HUES48 (cell line): ENCODE results near the gene KLK15.

Experiments
- H3K27ac ChIP-seq: one replicate; pipeline ENCODE4 v1.7.0; 2013; ENCODE audit warnings: low read depth, low read length, inconsistent platforms
- H3K27me3 ChIP-seq: 2 replicates; pipeline ENCODE4 v1.6.1; 2013; ENCODE audit warnings: mild to moderate bottlenecking, low read length; ENCODE audit not compliant: control insufficient read depth, insufficient read depth
- H3K36me3 ChIP-seq: 2 replicates; pipeline ENCODE4 v1.6.1; 2013; ENCODE audit warnings: low read length; ENCODE audit not compliant: control insufficient read depth, insufficient read depth
- H3K4me1 ChIP-seq: 2 replicates; pipeline ENCODE4 v1.6.1; 2013; ENCODE audit warnings: mild to moderate bottlenecking, low read length; ENCODE audit not compliant: control insufficient read depth, insufficient read depth
- H3K4me3 ChIP-seq: 2 replicates; pipeline ENCODE4 v1.5.1; 2013; ENCODE audit warnings: mild to moderate bottlenecking, low read depth, low read length
- H3K9ac ChIP-seq: 2 replicates; pipeline ENCODE4 v1.6.1; 2013; ENCODE audit warnings: mild to moderate bottlenecking, low read depth, low read length, moderate library complexity
- H3K9me3 ChIP-seq: 2 replicates; pipeline ENCODE4 v1.6.1; 2013; ENCODE audit warnings: low read length; ENCODE audit not compliant: control insufficient read depth, insufficient read depth

The KLK15 gene

GRCh38 chr19:50803633-50804419, 29.5 kb downstream of the KLK15 start:
- peak overlapping the region; percentile 100 for H3K4me3 ChIP-seq
- peaks cover 3% of the 10 kb centered on the region; the same call in 1 of the 2 replicates for H3K4me1 ChIP-seq

GRCh38 chr19:50801107-50801506, 32.3 kb downstream of the KLK15 start:
- Histone ChIP-seq H3K27ac (no peak overlapping the region), H3K27me3 (no peaks in the 10 kb centered on the region), H3K36me3 (peaks cover 53% of the 10 kb centered on the region), H3K4me3 (no peak overlapping the region), H3K4me1 (peaks cover 3% of the 10 kb centered on the region; the same call in 1 of the 2 replicates), H3K9me3 (no peaks in the 10 kb centered on the region), H3K9ac (no peak overlapping the region)

More at GRCh38 chr19:50803633-50804419, 29.5 kb downstream of the KLK15 start:
- Histone ChIP-seq H3K9ac (peak overlapping the region; percentile 100), H3K36me3 (peaks cover 35% of the 10 kb centered on the region), H3K27ac (peak overlapping the region; percentile 100), H3K27me3 (no peaks in the 10 kb centered on the region; the same call in 1 of the 2 replicates), H3K9me3 (no peaks in the 10 kb centered on the region)

- no peak overlapping the region for H3K27ac ChIP-seq
- H3K9ac ChIP-seq, result no peak overlapping the region
- peaks cover 6% of the 10 kb centered on the region for H3K4me1 ChIP-seq
- peaks cover 53% of the 10 kb centered on the region for H3K36me3 ChIP-seq
- H3K27me3 ChIP-seq, result no peaks in the 10 kb centered on the region
- H3K9me3 ChIP-seq, result no peaks in the 10 kb centered on the region
- H3K4me3 ChIP-seq, result no peak overlapping the region
Measured at GRCh38 chr19:50799547-50799851, 33.9 kb downstream of the KLK15 start.

- H3K4me1 ChIP-seq, result peaks cover 12% of the 10 kb centered on the region
- no peaks in the 10 kb centered on the region for H3K9me3 ChIP-seq
- H3K36me3 ChIP-seq, result peaks cover 53% of the 10 kb centered on the region
- no peak overlapping the region for H3K27ac ChIP-seq
- H3K27me3 ChIP-seq, result no peaks in the 10 kb centered on the region
- no peak overlapping the region for H3K4me3 ChIP-seq
- no peak overlapping the region for H3K9ac ChIP-seq
Measured at GRCh38 chr19:50798659-50799546, 34.5 kb downstream of the KLK15 start.

- Histone ChIP-seq H3K27ac (no peak overlapping the region), H3K9me3 (no peaks in the 10 kb centered on the region), H3K9ac (no peak overlapping the region), H3K27me3 (no peaks in the 10 kb centered on the region), H3K4me3 (no peak overlapping the region), H3K36me3 (peaks cover 53% of the 10 kb centered on the region), H3K4me1 (peaks cover 12% of the 10 kb centered on the region)
Measured at GRCh38 chr19:50797781-50798658, 35.4 kb downstream of the KLK15 start.

GRCh38 chr19:50797429-50797780, 36.0 kb downstream of the KLK15 start:
- Histone ChIP-seq H3K27me3 (no peaks in the 10 kb centered on the region), H3K36me3 (peaks cover 49% of the 10 kb centered on the region), H3K9me3 (no peaks in the 10 kb centered on the region), H3K4me1 (peaks cover 8% of the 10 kb centered on the region; the same call in 1 of the 2 replicates), H3K9ac (no peak overlapping the region), H3K4me3 (no peak overlapping the region), H3K27ac (no peak overlapping the region)

- peaks cover 43% of the 10 kb centered on the region for H3K36me3 ChIP-seq
Measured at GRCh38 chr19:50796634-50797428, 36.5 kb downstream of the KLK15 start.

GRCh38 chr19:50796128-50796633, 37.2 kb downstream of the KLK15 start:
- Histone ChIP-seq H3K4me1 (peaks cover 8% of the 10 kb centered on the region; the same call in 1 of the 2 replicates), H3K36me3 (peaks cover 40% of the 10 kb centered on the region), H3K27me3 (no peaks in the 10 kb centered on the region), H3K27ac (peak overlapping the region; percentile 5), H3K9ac (no peak overlapping the region), H3K9me3 (no peaks in the 10 kb centered on the region), H3K4me3 (no peak overlapping the region)

More at GRCh38 chr19:50796634-50797428, 36.5 kb downstream of the KLK15 start:
- H3K9ac ChIP-seq, result no peak overlapping the region
- H3K4me3 ChIP-seq, result no peak overlapping the region
- peaks cover 8% of the 10 kb centered on the region; the same call in 1 of the 2 replicates for H3K4me1 ChIP-seq
- H3K27ac ChIP-seq, result peak overlapping the region; percentile 5
- H3K9me3 ChIP-seq, result no peaks in the 10 kb centered on the region
- H3K27me3 ChIP-seq, result no peaks in the 10 kb centered on the region

- Histone ChIP-seq H3K4me3 (no peak overlapping the region), H3K9ac (no peak overlapping the region), H3K27ac (peak overlapping the region; percentile 5), H3K36me3 (peaks cover 35% of the 10 kb centered on the region), H3K9me3 (no peaks in the 10 kb centered on the region), H3K27me3 (no peaks in the 10 kb centered on the region), H3K4me1 (peaks cover 8% of the 10 kb centered on the region; the same call in 1 of the 2 replicates)
Measured at GRCh38 chr19:50795664-50796073, 37.7 kb downstream of the KLK15 start.
